ACC112 (cell line): Measurements from ENCODE around the gene UQCR10.

ENCODE experiments used
- H2AFZ ChIP-seq: fragments of 200-600 bp; sonication (generic); one replicate; pipeline ENCODE4 v1.6.0; 2017; ENCODE audit warnings: antibody characterized with exemption, low read length; ENCODE audit not compliant: unreplicated experiment
- H3K27ac ChIP-seq: fragments of 200-600 bp; sonication (generic); 2 replicates; pipeline ENCODE4 v1.5.1; 2014; ENCODE audit warnings: low read depth, mild to moderate bottlenecking, antibody characterized with exemption, low read length, moderate library complexity
- H3K27me3 ChIP-seq: fragments of 200-600 bp; sonication (generic); 2 replicates; pipeline ENCODE4 v1.6.1; 2014; ENCODE audit warnings: mild to moderate bottlenecking, antibody characterized with exemption, low read length, moderate library complexity, mixed read lengths; ENCODE audit not compliant: insufficient read depth
- H3K36me3 ChIP-seq: fragments of 200-600 bp; sonication (generic); 2 replicates; pipeline ENCODE4 v1.6.1; 2016; ENCODE audit warnings: mild to moderate bottlenecking, antibody characterized with exemption, low read length, moderate library complexity, mixed read lengths; ENCODE audit not compliant: insufficient read depth
- H3K4me1 ChIP-seq: fragments of 200-600 bp; sonication (generic); one replicate; pipeline ENCODE4 v1.6.1; 2016; ENCODE audit warnings: low read length, mixed read lengths; ENCODE audit not compliant: insufficient read depth, unreplicated experiment, control insufficient read depth
- H3K4me3 ChIP-seq: fragments of 200-600 bp; sonication (generic); 2 replicates; pipeline ENCODE4 v1.5.1; 2014; ENCODE audit warnings: mild to moderate bottlenecking, low read depth, low read length
- H3K79me2 ChIP-seq: fragments of 200-600 bp; sonication (generic); one replicate; pipeline ENCODE4 v1.6.0; 2016; ENCODE audit warnings: low read length; ENCODE audit not compliant: control insufficient read depth, unreplicated experiment, insufficient read depth

UQCR10 gene

DNA sequence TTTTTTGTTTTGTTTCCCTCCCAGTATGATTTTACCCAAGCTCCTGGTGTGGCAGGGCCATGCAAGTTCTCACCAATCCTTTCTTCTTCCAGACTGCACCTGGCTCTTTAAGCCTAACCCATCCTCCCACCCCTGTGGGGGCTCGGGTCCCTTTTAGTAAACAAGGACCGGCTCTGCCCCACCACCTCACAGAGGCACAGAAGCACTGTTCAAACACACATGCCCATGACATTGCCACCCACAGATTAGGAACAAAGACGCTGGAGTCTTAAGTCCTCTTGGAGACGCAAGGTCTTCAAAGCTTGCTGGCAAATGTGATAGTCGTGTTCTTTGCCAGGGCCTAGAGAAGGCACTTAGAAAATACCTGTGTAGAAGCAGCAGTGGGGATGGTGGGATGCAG lies 18.9 kb downstream of the UQCR10 start:
- H3K4me1 ChIP-seq = peaks cover 23% of the 10 kb centered on the region
- H3K27ac ChIP-seq = no peak overlapping the region

DNA sequence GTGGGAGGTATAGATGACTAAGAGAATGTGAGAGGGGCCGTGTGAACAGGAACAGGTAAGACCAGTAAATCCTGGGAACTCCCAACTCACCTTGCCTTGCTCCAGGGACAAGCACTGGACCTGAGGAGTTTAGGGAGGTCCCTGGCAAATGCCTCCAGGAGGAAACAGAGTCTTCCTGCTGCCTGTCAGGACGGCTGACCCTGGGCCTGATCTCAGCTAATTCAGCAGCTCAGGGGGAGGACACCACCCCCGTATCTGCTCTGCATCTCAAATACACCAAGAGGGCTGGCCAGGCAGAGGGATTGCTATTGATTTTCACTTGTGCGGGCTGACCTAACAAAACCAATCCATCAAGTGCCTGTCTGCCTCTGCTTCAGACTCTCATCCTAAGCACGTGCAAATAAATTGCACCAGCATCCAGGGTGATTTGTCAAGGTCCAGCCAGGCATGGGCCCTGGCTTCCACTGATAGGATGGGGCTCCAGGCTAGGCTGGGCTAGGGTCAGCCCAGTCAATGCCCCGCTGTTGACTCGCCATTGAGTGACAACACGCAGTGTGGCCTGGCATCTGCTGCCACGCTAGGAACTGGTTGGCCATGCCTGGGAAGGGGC lies 20.3 kb downstream of the UQCR10 start:
- no peaks in the 10 kb centered on the region for H3K27me3 ChIP-seq

More for the DNA sequence above, 18.9 kb downstream of the UQCR10 start:
- Histone ChIP-seq H3K27me3 (no peaks in the 10 kb centered on the region), H3K36me3 (0 out of 2 replicates have a peak, but pooled peaks cover 4% of the 10 kb centered on the region), H2AFZ (no peak overlapping the region), H3K79me2 (no peaks in the 10 kb centered on the region), H3K4me3 (no peak overlapping the region)

DNA sequence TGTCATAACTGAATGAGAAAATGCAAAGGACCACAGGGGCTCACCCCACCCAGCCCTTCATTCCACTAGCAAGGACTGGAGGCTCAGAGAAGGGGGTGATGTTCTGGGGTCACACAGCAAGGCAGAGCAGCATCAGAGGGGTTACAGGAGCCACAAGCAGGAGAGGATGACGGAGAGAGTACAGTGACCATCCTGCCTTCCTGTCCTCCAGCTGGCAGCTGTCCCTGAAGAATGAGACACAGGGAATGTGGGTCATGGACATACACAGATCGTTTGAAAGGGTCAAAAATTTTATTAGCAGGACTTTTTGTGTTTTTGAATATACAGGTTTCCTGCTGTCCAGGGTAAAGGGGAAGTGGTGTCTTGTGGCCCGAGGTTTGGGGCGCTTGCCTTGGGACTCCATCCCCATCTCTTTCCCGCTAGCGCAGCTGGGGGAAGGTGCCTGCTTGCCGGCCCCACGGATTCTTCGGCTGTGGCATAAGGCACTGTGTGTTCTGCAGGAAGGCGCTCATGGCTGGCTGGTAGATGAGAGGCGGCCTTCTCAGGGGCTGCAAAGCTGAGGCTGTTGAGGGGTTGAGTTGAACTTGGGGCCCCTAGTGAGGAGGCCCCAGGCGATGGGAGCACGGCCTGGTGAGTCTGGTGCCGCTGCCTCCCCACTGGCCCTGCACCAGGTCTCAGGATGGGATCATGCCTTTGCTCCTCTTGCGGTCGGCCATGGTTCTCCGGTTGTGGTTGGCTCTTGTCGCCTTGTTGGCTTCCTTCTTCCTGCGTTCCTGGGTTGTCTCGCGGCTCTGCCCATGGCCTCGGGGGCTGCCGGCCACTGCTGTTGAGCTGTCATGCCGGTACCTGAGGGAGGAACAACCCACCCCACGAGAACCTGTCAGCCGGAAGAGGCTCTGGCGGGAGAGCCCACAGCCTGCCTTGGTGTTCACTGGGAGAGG lies 21.4 kb downstream of the UQCR10 start:
- Histone ChIP-seq H3K79me2 (no peaks in the 10 kb centered on the region), H2AFZ (no peak overlapping the region), H3K4me3 (no peak overlapping the region), H3K27ac (no peak overlapping the region), H3K36me3 (0 out of 2 replicates have a peak, but pooled peaks cover 4% of the 10 kb centered on the region), H3K27me3 (no peaks in the 10 kb centered on the region), H3K4me1 (peaks cover 8% of the 10 kb centered on the region)

More for the DNA sequence above, 20.3 kb downstream of the UQCR10 start:
- Histone ChIP-seq H3K27ac (no peak overlapping the region), H3K4me3 (no peak overlapping the region), H3K79me2 (no peaks in the 10 kb centered on the region), H2AFZ (no peak overlapping the region), H3K36me3 (0 out of 2 replicates have a peak, but pooled peaks cover 4% of the 10 kb centered on the region), H3K4me1 (peaks cover 10% of the 10 kb centered on the region)

DNA sequence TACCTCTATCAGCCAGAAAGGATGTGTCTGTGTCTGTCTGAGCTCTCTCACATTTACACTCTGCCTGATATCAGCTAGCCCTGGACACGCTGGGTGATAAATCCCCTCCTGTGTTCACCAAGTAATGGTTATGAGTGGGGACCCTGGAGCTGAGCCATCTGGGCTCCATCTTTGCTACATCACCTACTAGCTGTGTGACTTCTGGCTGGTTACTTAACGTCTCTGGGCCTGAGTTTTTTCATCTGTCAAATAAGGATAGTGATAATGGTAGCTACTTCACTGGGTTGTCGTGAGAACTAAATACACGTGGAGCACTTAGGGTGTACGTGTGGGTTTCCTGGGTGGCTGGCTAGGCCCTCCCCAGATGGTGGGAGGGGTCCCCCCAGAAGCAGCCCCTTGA lies 22.9 kb downstream of the UQCR10 start:
- 0 out of 2 replicates have a peak, but pooled peaks cover 4% of the 10 kb centered on the region for H3K36me3 ChIP-seq
- no peak overlapping the region for H2AFZ ChIP-seq
- no peaks in the 10 kb centered on the region for H3K27me3 ChIP-seq
- H3K79me2 ChIP-seq = no peaks in the 10 kb centered on the region
- H3K4me3 ChIP-seq = no peak overlapping the region
- no peaks in the 10 kb centered on the region for H3K4me1 ChIP-seq
- H3K27ac ChIP-seq = no peak overlapping the region

GRCh38 chr22:29793396-29793795 lies 26.2 kb downstream of the UQCR10 start:
- Histone ChIP-seq H3K4me3 (no peak overlapping the region), H3K27me3 (no peaks in the 10 kb centered on the region), H3K36me3 (no peaks in the 10 kb centered on the region), H3K79me2 (no peaks in the 10 kb centered on the region), H3K27ac (no peak overlapping the region), H3K4me1 (peaks cover 5% of the 10 kb centered on the region), H2AFZ (no peak overlapping the region)

GRCh38 chr22:29795663-29796062 lies 28.5 kb downstream of the UQCR10 start:
- Histone ChIP-seq H2AFZ (no peak overlapping the region), H3K4me1 (peaks cover 18% of the 10 kb centered on the region), H3K27me3 (no peaks in the 10 kb centered on the region), H3K36me3 (no peaks in the 10 kb centered on the region), H3K79me2 (no peaks in the 10 kb centered on the region), H3K27ac (no peak overlapping the region), H3K4me3 (no peak overlapping the region)

DNA sequence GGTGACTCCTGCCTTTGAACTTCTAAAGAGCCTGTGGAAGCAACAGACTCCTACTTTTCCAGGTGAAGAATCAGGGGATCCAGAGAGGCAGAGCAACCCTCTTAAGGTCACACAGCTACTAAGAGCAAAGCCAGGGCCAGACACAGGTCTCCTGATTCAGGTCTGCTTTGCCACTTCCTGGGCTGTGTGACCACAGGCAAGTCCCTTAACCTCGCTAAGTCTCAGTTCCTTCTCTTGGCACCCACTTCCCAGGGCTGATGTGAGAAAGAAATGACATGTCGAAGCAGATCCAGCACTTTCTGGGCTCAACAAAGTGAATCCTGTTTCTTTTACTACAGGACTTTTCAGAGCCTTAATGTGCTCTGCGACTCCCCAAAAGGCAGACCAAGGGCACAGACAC lies 30.2 kb downstream of the UQCR10 start:
- Histone ChIP-seq H3K4me3 (no peak overlapping the region), H2AFZ (no peak overlapping the region), H3K36me3 (no peaks in the 10 kb centered on the region), H3K27me3 (no peaks in the 10 kb centered on the region), H3K27ac (no peak overlapping the region), H3K4me1 (peaks cover 18% of the 10 kb centered on the region), H3K79me2 (no peaks in the 10 kb centered on the region)

DNA sequence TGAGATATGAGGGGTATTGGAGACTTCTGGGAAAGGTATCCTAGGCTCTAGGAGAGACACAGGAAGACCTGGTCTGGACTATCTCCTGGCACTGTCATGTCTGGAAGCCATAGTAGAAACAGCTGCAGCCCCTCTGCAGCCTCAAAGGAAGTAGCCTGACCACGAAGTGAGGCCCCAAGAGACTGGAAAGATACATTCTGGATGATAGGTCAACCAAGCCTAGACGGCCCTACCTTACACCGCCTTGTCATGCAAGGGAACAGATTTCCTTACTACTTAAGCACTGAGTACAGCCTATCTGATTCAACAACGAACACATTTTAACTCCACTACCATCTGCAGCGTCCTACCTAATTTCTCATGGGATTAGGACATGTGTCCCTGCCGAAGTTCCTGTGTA lies 31.1 kb downstream of the UQCR10 start:
- no peaks in the 10 kb centered on the region for H3K27me3 ChIP-seq
- peak overlapping the region; percentile 75 for H3K27ac ChIP-seq
- no peaks in the 10 kb centered on the region for H3K79me2 ChIP-seq
- H3K4me1 ChIP-seq = peaks cover 18% of the 10 kb centered on the region
- H2AFZ ChIP-seq = no peak overlapping the region
- no peaks in the 10 kb centered on the region for H3K36me3 ChIP-seq
- H3K4me3 ChIP-seq = 0 out of 2 replicates have a peak overlapping the region, but pooled peaks have one; percentile 57

DNA sequence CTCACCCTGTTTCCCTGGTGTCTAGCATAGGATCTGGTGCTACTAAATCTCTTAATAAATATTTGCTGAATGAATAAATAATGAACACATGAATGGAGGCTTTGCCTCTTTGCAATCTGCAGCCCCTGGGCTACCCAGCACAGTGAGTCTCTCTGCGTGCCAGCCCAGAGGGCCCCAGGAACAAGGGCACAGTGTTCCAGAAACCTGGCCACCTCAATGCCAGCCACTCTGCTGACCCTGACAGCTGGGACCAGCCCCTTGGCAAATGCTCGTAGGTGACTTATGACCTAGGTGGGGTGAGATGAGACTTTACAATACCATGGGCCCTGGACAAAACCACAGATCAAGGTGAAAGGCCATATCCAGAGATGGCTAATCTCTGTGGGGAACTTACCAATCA lies 31.6 kb downstream of the UQCR10 start:
- Histone ChIP-seq H3K79me2 (no peaks in the 10 kb centered on the region), H3K4me1 (peaks cover 18% of the 10 kb centered on the region), H2AFZ (no peak overlapping the region), H3K36me3 (no peaks in the 10 kb centered on the region), H3K4me3 (peak overlapping the region; percentile 57), H3K27ac (peak overlapping the region; percentile 75), H3K27me3 (no peaks in the 10 kb centered on the region)

GRCh38 chr22:29799217-29799680 lies 32.1 kb downstream of the UQCR10 start:
- no peak overlapping the region for H2AFZ ChIP-seq
- H3K27me3 ChIP-seq = no peaks in the 10 kb centered on the region
- no peaks in the 10 kb centered on the region for H3K36me3 ChIP-seq
- peak overlapping the region; percentile 57 for H3K4me3 ChIP-seq
- peaks cover 18% of the 10 kb centered on the region for H3K4me1 ChIP-seq
- no peaks in the 10 kb centered on the region for H3K79me2 ChIP-seq
- peak overlapping the region; percentile 75 for H3K27ac ChIP-seq
